GM08714 (cell line): ENCODE data around the gene OMG.

ENCODE experiments used
- H3K4me3 ChIP-seq: fragments of 200-500 bp; sonication (Bioruptor generic); 2 replicates; pipeline ENCODE4 v1.5.1; 2014; ENCODE audit warnings: mild to moderate bottlenecking, low read length, inconsistent platforms
- ZNF274 ChIP-seq: IDR thresholded peaks from 2 replicates; pipeline ENCODE4 v1.6.1; 2012; ENCODE audit warnings: mild to moderate bottlenecking, low read depth, low read length

OMG gene

GRCh38 chr17:31313982-31314781, 17.1 kb upstream of the OMG start, which contains the start of gene EVI2B:
Gene EVI2B, minus strand, starts transcription at chr17:31314054. Its CDS starts 8,445 bp downstream, at chr17:31305609.
- no peak for TF ChIP-seq ZNF274
- peak within 1 kb of the TSS; percentile 94 for H3K4me3 ChIP-seq

GRCh38 chr17:31312223-31312622, 15.2 kb upstream of the OMG start:
- peak overlapping the region; percentile 94 for H3K4me3 ChIP-seq

DNA sequence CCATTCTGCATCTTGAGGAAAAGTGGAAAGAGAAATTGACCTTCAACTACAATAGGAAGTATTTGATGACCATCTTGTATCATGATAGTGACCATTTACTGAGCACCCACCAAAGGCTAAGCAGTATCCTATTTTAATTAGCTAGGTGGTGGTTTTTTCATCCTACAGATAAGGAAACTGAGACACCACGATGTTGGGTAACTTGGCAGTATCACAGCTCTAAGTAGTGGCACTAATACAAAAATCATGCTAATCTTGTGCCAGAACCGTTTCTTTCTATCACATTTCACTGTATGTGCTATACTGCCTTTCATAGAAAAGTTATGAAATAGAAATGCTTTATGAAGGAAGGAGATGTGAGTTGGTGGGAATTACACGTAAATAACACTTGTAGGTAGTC, 14.5 kb upstream of the OMG start:
- TF ChIP-seq ZNF274, result no peak
- H3K4me3 ChIP-seq, result peak overlapping the region; percentile 94; the same call in 1 of the 2 replicates

GRCh38 chr17:31310886-31311285, 13.8 kb upstream of the OMG start:
- peak overlapping the region; percentile 94 for H3K4me3 ChIP-seq
- TF ChIP-seq ZNF274, result no peak

- no peak for TF ChIP-seq ZNF274
- H3K4me3 ChIP-seq, result peak overlapping the region; percentile 94
Observed at GRCh38 chr17:31310260-31310659, 13.2 kb upstream of the OMG start.

GRCh38 chr17:31309556-31309955, 12.5 kb upstream of the OMG start:
- H3K4me3 ChIP-seq, result peak overlapping the region; percentile 22; the same call in 1 of the 2 replicates
- TF ChIP-seq ZNF274, result no peak

DNA sequence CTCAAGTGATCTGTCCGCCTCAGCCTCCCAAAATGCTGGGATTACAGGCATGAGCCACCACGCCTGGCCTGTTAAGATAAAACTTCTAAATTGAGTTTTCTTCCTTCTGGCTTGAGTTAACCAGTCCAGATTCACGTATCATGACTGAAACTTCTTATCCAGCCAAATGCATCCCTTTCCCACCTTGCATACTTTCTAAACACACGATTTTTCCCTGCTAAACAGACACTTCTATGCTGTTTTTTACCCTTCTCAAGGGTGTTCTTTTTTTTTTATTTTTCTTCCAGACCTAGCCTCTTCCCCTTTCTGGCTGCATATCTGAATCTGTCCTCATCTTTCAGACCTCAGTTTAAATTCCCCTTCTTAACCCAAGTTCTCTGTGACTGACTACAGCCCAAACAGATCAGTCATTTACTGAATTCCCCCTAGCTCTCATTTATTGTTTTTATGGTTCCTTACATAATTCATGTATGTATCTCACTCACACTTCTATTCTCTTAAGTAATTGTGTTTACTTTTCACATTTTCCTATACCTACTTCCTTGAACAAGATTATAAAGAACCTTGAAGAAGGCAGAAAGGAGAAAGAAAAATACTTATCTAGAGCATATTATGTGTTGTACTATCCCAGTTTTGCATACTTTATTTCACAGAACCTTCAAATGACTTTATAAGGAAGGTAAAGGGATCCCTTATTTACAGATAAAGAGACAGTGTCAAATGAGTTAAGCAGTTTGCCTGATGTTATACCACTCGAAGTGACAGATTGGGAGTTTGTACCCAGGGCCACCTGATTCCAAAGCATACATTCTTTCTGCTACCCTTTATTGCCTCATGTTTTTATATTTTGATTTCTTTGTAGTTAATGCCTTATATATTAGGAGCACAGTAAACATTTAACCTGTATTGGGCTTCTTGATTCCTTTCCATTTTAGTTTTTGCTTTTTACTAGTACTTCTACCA, 11.6 kb upstream of the OMG start:
- H3K4me3 ChIP-seq, result peak overlapping the region; percentile 58
- TF ChIP-seq ZNF274, result no peak

DNA sequence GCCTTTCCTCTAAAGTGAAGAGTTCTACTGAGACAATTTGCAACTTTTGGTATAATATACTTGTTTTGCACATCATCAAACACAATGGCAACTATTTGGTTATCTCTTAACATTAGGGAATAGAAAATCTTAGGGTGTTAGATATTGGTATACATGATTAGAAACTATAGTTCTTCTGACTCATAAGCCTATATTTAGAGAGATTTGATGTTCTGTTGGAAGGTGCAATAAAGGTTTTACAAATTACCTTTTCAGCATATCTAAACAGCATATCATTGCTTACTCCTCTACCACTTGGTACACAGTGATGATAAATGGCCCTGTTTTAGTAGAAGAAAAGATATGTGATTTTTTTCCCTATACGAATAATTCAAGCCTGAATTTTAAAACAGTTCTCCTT, 10.6 kb upstream of the OMG start:
- peak overlapping the region; percentile 58; the same call in 1 of the 2 replicates for H3K4me3 ChIP-seq
- TF ChIP-seq ZNF274, result no peak

GRCh38 chr17:31299624-31300023, 2.6 kb upstream of the OMG start:
- no peak for TF ChIP-seq ZNF274
- H3K4me3 ChIP-seq, result no peak overlapping the region

GRCh38 chr17:31296142-31296541, 897 bp downstream of the OMG start:
- no peak overlapping the region for H3K4me3 ChIP-seq
- TF ChIP-seq ZNF274, result no peak

- no peak for TF ChIP-seq ZNF274
- H3K4me3 ChIP-seq, result no peak overlapping the region
Observed at GRCh38 chr17:31295489-31295871, 1.6 kb downstream of the OMG start.

DNA sequence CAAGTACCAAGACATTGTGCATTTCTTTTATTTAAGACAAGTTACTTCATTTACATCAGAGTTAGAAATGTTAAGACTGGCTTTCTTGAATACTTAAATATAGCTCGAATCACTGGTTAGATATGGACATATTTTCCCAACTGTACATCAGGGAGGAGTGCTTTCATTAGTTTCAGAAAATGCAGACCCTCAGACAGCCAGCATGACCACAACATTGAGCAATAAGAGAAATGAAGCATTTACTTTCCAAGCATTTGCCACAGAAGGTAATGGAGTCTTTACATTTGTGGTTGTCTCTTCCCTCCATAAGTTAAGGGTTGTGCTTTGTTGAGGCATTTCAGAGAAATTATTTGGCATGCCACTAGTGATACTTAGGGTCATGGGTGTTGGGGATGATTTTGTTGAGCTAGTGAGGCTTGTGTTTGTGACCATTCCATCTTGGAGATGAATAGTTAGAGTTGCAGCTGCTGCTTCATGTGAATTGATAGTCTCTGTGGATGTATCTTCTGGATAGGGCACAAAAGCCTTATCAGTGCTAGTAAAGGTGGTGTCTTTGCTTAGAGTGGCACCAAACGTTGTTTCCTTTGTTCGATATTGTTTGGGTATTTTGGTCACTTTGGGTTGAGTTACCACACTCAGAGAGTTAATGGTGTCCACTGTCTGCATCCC, 2.1 kb downstream of the OMG start:
- H3K4me3 ChIP-seq, result no peak overlapping the region

DNA sequence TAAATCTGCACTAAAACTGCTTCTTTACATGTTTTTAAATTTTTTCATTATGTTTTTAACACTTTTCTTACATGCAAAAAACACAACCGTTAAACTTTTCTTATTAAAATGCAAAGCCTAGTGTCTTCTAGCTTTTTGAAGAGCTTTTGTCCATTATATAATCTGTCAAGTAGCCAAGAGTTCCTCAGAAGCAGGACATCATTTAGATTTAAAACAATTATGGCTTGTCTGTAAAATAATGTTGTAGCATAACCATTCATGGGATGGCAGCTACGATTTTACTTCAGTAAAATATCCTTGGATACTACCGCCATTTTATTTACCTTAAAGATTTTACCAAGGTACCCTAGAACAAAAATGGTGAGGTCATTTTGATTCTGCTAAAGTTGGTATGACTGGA, 2.8 kb downstream of the OMG start:
- H3K4me3 ChIP-seq, result no peak overlapping the region
- no peak for TF ChIP-seq ZNF274

More for the DNA sequence above, 2.1 kb downstream of the OMG start:
- TF ChIP-seq ZNF274, result no peak

DNA sequence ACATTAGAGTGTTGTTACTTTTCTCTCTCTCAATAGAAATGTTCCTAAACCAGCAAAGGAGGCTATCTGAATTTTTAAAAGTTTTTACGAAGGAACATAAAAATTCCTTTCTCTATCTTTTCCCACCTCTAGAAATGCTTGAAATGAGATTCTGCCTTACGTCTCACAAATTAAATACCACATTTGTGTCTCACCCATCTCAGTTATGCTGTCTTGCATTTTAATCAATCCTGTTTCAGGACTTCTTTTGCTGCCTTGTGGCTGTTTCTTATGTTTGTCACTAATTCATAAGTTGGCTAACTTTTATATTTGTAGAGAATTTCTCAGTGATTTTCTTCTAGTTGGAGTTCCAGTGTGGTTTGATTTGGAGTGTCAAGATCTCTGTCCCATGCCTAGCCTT, 3.5 kb downstream of the OMG start:
- H3K4me3 ChIP-seq, result no peak overlapping the region
- no peak for TF ChIP-seq ZNF274
